Measurements from ENCODE around the gene PLB1. TPM values are rescaled to one million over a fixed set of nuclear protein-coding genes. Genes with fewer than 3 reads are reported as not detected.

The PLB1 gene
- total RNA-seq, 2 experiments from 2014 or later = 0.25 to 0.50 TPM

GRCh38 chr2:28624436-28624792 is 128.6 kb downstream of the PLB1 start:
- intact Hi-C loops (cut with micrococcal nuclease) = loop anchor here (5.0 kb wide), 1 partner anchor 58 kb away; no protein-coding TSS in a partner anchor
- DNase-seq (no peak), ATAC-seq (no peak)
- peak overlapping the region; percentile 56 for H3K4me3 Mint-ChIP-seq
- peaks cover 2% of the 10 kb centered on the region for H3K36me3 Mint-ChIP-seq (ENCODE audit: low read depth)
- H3K9me3 Mint-ChIP-seq = peaks cover 1% of the 10 kb centered on the region
- H3K4me1 Mint-ChIP-seq (ENCODE audit: low read depth) = peaks cover 86% of the 10 kb centered on the region
- POLR2A ChIA-PET = interaction anchor here (1.2 to 3.4 kb wide), 5 partner anchors 11 to 127 kb away, joined by 4 to 14 read pairs (median 5); partner anchors contain the start of gene PPP1CB
- no peak for TF ChIP-seq CTCF (IDR thresholded peaks at IDR 0.05)
- H3K27me3 Mint-ChIP-seq = no peaks in the 10 kb centered on the region
- CTCF ChIA-PET = interaction anchor here (0.8 to 2.0 kb wide), 5 partner anchors 9 to 942 kb away, joined by 3 to 12 read pairs (median 3); no protein-coding TSS in a partner anchor
- peak overlapping the region; percentile 89 for H3K27ac Mint-ChIP-seq

GRCh38 chr2:28624793-28625701 is 129.2 kb downstream of the PLB1 start:
- Mint-ChIP-seq H3K27ac (peak overlapping the region; percentile 89), H3K36me3 (ENCODE audit: low read depth) (peaks cover 2% of the 10 kb centered on the region), H3K4me1 (ENCODE audit: low read depth) (peaks cover 79% of the 10 kb centered on the region), H3K27me3 (no peaks in the 10 kb centered on the region), H3K4me3 (peak overlapping the region; percentile 56), H3K9me3 (peaks cover 1% of the 10 kb centered on the region)
- ATAC-seq (peak; percentile 79), DNase-seq (peak; percentile 88)
- intact Hi-C loops (cut with micrococcal nuclease) = loop anchor here (5.0 kb wide), 1 partner anchor 57 kb away; no protein-coding TSS in a partner anchor
- no peak for TF ChIP-seq CTCF (IDR thresholded peaks at IDR 0.05)
- ChIA-PET POLR2A (interaction anchor here (1.1 to 3.4 kb wide), 5 partner anchors 10 to 126 kb away, joined by 3 to 14 read pairs (median 5); partner anchors contain the start of gene PPP1CB), CTCF (interaction anchor here (0.8 to 2.0 kb wide), 8 partner anchors 9 to 943 kb away, joined by 3 to 12 read pairs (median 3); no protein-coding TSS in a partner anchor)

GRCh38 chr2:28626376-28626775 is 130.5 kb downstream of the PLB1 start:
- peak overlapping the region; percentile 64 for H3K27ac Mint-ChIP-seq
- peaks cover 1% of the 10 kb centered on the region for H3K9me3 Mint-ChIP-seq
- ATAC-seq = no peak
- H3K4me1 Mint-ChIP-seq (ENCODE audit: low read depth) = peaks cover 66% of the 10 kb centered on the region
- TF ChIP-seq CTCF (IDR thresholded peaks at IDR 0.05) = no peak
- ChIA-PET CTCF (interaction anchor here (1.2 to 1.8 kb wide), 3 partner anchors 11 to 34 kb away, joined by 3 to 5 read pairs (median 3); no protein-coding TSS in a partner anchor), POLR2A (interaction anchor here (0.6 to 1.4 kb wide), 2 partner anchors 9 to 1616 kb away, joined by 3 to 4 read pairs; no protein-coding TSS in a partner anchor)
- H3K27me3 Mint-ChIP-seq = no peaks in the 10 kb centered on the region
- H3K4me3 Mint-ChIP-seq = no peak overlapping the region
- DNase-seq = no peak
- intact Hi-C loops (cut with micrococcal nuclease) = no loop called here
- peaks cover 2% of the 10 kb centered on the region for H3K36me3 Mint-ChIP-seq (ENCODE audit: low read depth)

GRCh38 chr2:28626891-28627421 is 131.1 kb downstream of the PLB1 start:
- peaks cover 1% of the 10 kb centered on the region for H3K9me3 Mint-ChIP-seq
- peak overlapping the region; percentile 65 for H3K27ac Mint-ChIP-seq
- peaks cover 60% of the 10 kb centered on the region for H3K4me1 Mint-ChIP-seq (ENCODE audit: low read depth)
- CTCF ChIA-PET = interaction anchor here (1.4 kb wide), 1 partner anchor 33 kb away, joined by 5 read pairs; no protein-coding TSS in a partner anchor
- TF ChIP-seq CTCF (IDR thresholded peaks at IDR 0.05) = no peak
- no peak overlapping the region for H3K4me3 Mint-ChIP-seq
- POLR2A ChIA-PET = interaction anchor here (0.6 to 1.4 kb wide), 3 partner anchors 8 to 1616 kb away, joined by 3 to 4 read pairs (median 3); no protein-coding TSS in a partner anchor
- ATAC-seq = no peak
- no peak for DNase-seq
- H3K36me3 Mint-ChIP-seq (ENCODE audit: low read depth) = peaks cover 2% of the 10 kb centered on the region
- no peaks in the 10 kb centered on the region for H3K27me3 Mint-ChIP-seq
- intact Hi-C loops (cut with micrococcal nuclease) = no loop called here
